H1 (cell line): ENCODE results near the gene ADARB2. TPM values are rescaled to one million over a fixed set of nuclear protein-coding genes. Genes with fewer than 3 reads are reported as not detected.

Source experiments
- CTCF ChIA-PET: fragments of 300-600 bp; sonication (Branson Sonifier 250); formaldehyde crosslinking; loops from one replicate; lab custom pipeline; 2021; ENCODE audit not compliant: partially characterized antibody; lab: Charles Lee
- POLR2A ChIA-PET: fragments of 300-600 bp; sonication (Branson Sonifier 250); formaldehyde crosslinking; loops from one replicate; lab custom pipeline; 2021; ENCODE audit warnings: inconsistent platforms; ENCODE audit not compliant: partially characterized antibody; lab: Charles Lee
- DNase-seq, 2 experiments: peaks; one replicate each; pipeline versions ENCODE4 v3.0.0 to v3.0.0-alpha.2; 2010 to 2022; ENCODE audit warnings: low spot score in 2 of 2, low read depth in 1 of 2, mixed read lengths in 1 of 2
- FAIRE-seq: peaks from 2 replicates; lab custom pipeline; 2011; peaks lifted over from hg19 to GRCh38; lab: Jason Lieb, UNC
- H2AFZ ChIP-seq: 2 replicates; pipeline ENCODE4 v1.8.1; 2012; ENCODE audit warnings: low read length, inconsistent platforms
- H2AK5ac ChIP-seq: 2 replicates; pipeline ENCODE4 v1.6.1; 2013; ENCODE audit warnings: low read depth, low read length
- H2BK120ac ChIP-seq: replicated peaks from 2 replicates; pipeline ENCODE3; 2013; ENCODE audit warnings: low read depth, low read length, inconsistent platforms
- H2BK12ac ChIP-seq: 2 replicates; pipeline ENCODE4 v1.6.1; 2013; ENCODE audit warnings: low read depth, low read length
- H2BK15ac ChIP-seq: 2 replicates; pipeline ENCODE4 v1.6.1; 2013; ENCODE audit warnings: low read length
- H2BK20ac ChIP-seq: 2 replicates; pipeline ENCODE4 v1.6.1; 2013; ENCODE audit warnings: low read length
- H2BK5ac ChIP-seq: 2 replicates; pipeline ENCODE4 v1.6.1; 2013; ENCODE audit warnings: low read depth, low read length
- H3K14ac ChIP-seq: 2 replicates; pipeline ENCODE4 v1.6.1; 2013; ENCODE audit warnings: inconsistent platforms; ENCODE audit not compliant: insufficient read length
- H3K18ac ChIP-seq: 2 replicates; pipeline ENCODE4 v1.6.1; 2013; ENCODE audit warnings: low read length; ENCODE audit errors: extremely low read depth
- H3K23ac ChIP-seq: 2 replicates; pipeline ENCODE4 v1.6.1; 2013; ENCODE audit warnings: inconsistent platforms; ENCODE audit not compliant: insufficient read length
- H3K23me2 ChIP-seq: 2 replicates; pipeline ENCODE4 v1.6.1; 2013; ENCODE audit warnings: low read depth, low read length
- H3K27ac ChIP-seq: 2 replicates; pipeline ENCODE4 v1.6.1; 2011; ENCODE audit warnings: low read depth, low read length, inconsistent platforms
- H3K27me3 ChIP-seq, 4 experiments: replicated peaks in 1 of 4; 1 replicate in 1 of 4; 2 replicates in 3 of 4; pipeline versions ENCODE4 v1.6.1 to v1.8.1; 2011 to 2013; ENCODE audit warnings: low read length in 3 of 4, mild to moderate bottlenecking in 3 of 4, inconsistent platforms in 2 of 4, mixed read lengths in 2 of 4, moderate library complexity in 1 of 4; ENCODE audit not compliant: control insufficient read depth in 3 of 4, insufficient read depth in 3 of 4; ENCODE audit errors: extremely low read depth in 1 of 4
- H3K36me3 ChIP-seq, 4 experiments: 2 replicates each; pipeline versions ENCODE4 v1.6.1 to v1.8.1; 2011 to 2013; ENCODE audit warnings: mild to moderate bottlenecking in 4 of 4, low read length in 3 of 4, moderate library complexity in 2 of 4, control low read depth in 1 of 4, inconsistent platforms in 1 of 4; ENCODE audit not compliant: insufficient read depth in 4 of 4, control insufficient read depth in 2 of 4
- H3K4ac ChIP-seq: replicated peaks from 2 replicates; pipeline ENCODE3; 2013; ENCODE audit warnings: low read length, low read depth, mixed read lengths, inconsistent platforms; ENCODE audit not compliant: insufficient read length
- H3K4me1 ChIP-seq, 4 experiments: replicated peaks in 1 of 4; 1 replicate in 1 of 4; 2 replicates in 3 of 4; pipeline versions ENCODE4 v1.6.1 to v1.8.1; 2011 to 2013; ENCODE audit warnings: low read length in 3 of 4, inconsistent platforms in 2 of 4, mixed read lengths in 1 of 4; ENCODE audit not compliant: insufficient read depth in 4 of 4, control insufficient read depth in 3 of 4
- H3K4me2 ChIP-seq, 2 experiments: 2 replicates each; pipeline versions ENCODE4 v1.6.1 to v1.8.1; 2011 to 2013; ENCODE audit warnings: low read depth in 2 of 2, low read length in 2 of 2, control low read depth in 1 of 2, inconsistent platforms in 1 of 2, mild to moderate bottlenecking in 1 of 2; ENCODE audit not compliant: insufficient read depth in 1 of 2
- H3K4me3 ChIP-seq, 4 experiments: fragments of 200-600, 300-600 bp in 1 of 4; sonication (generic), shearing (Covaris generic), sonication (Bioruptor Twin) in 1 of 4; 2 replicates each; pipeline versions ENCODE4 v1.5.1 to v1.8.1; 2011 to 2016; ENCODE audit warnings: low read length in 4 of 4, low read depth in 3 of 4, control low read depth in 2 of 4, inconsistent platforms in 2 of 4, mild to moderate bottlenecking in 2 of 4, mixed read lengths in 1 of 4, moderate library complexity in 1 of 4; ENCODE audit not compliant: insufficient read depth in 2 of 4; ENCODE audit errors: extremely low read depth in 1 of 4
- H3K56ac ChIP-seq: replicated peaks from 2 replicates; pipeline ENCODE3; 2013; ENCODE audit warnings: low read depth, mild to moderate bottlenecking, mixed read lengths, low read length, inconsistent platforms; ENCODE audit not compliant: insufficient read length
- H3K79me1 ChIP-seq: 2 replicates; pipeline ENCODE4 v1.6.1; 2013; ENCODE audit warnings: low read depth, low read length, control low read depth
- H3K79me2 ChIP-seq, 2 experiments: 2 replicates each; pipeline versions ENCODE4 v1.6.1 to v1.8.1; 2012 to 2013; ENCODE audit warnings: low read length in 2 of 2, mild to moderate bottlenecking in 2 of 2, inconsistent platforms in 1 of 2; ENCODE audit not compliant: insufficient read depth in 2 of 2, control insufficient read depth in 1 of 2
- H3K9ac ChIP-seq, 4 experiments: replicated peaks in 1 of 4; 1 replicate in 1 of 4; 2 replicates in 3 of 4; pipeline versions ENCODE4 v1.6.1 to v1.8.1; 2011 to 2013; ENCODE audit warnings: low read depth in 3 of 4, low read length in 3 of 4, control low read depth in 2 of 4, mild to moderate bottlenecking in 2 of 4, moderate library complexity in 2 of 4, inconsistent platforms in 1 of 4; ENCODE audit errors: extremely low read depth in 1 of 4
- H3K9me3 ChIP-seq, 2 experiments: 2 replicates each; pipeline versions ENCODE4 v1.6.1 to v1.8.1; 2012 to 2013; ENCODE audit warnings: mild to moderate bottlenecking in 2 of 2, moderate library complexity in 2 of 2, control low read depth in 1 of 2, inconsistent platforms in 1 of 2, low read depth in 1 of 2, low read length in 1 of 2, mixed read lengths in 1 of 2; ENCODE audit not compliant: insufficient read depth in 2 of 2
- H4K20me1 ChIP-seq, 2 experiments: replicated peaks in 1 of 2; 2 replicates each; pipeline versions ENCODE3 to v1.8.1; 2011 to 2013; ENCODE audit warnings: inconsistent platforms in 2 of 2, low read length in 2 of 2, mild to moderate bottlenecking in 1 of 2; ENCODE audit not compliant: insufficient read depth in 2 of 2, control insufficient read depth in 1 of 2
- H4K5ac ChIP-seq: 2 replicates; pipeline ENCODE4 v1.6.1; 2013; ENCODE audit warnings: low read length, low read depth, mixed read lengths, inconsistent platforms; ENCODE audit not compliant: insufficient read length
- H4K8ac ChIP-seq: 2 replicates; pipeline ENCODE4 v1.8.0; 2013; ENCODE audit warnings: mild to moderate bottlenecking, moderate library complexity, low read length, inconsistent platforms; ENCODE audit not compliant: insufficient read depth; ENCODE audit errors: extremely low read depth
- H4K91ac ChIP-seq: replicated peaks from 2 replicates; pipeline ENCODE3; 2013; ENCODE audit warnings: low read length, mixed read lengths, inconsistent platforms; ENCODE audit not compliant: insufficient read length
- CTBP2 ChIP-seq: IDR thresholded peaks from 2 replicates; pipeline ENCODE4 v1.7.0; 2011; ENCODE audit warnings: borderline replicate concordance, mild to moderate bottlenecking, moderate library complexity, mixed read lengths, low read length; ENCODE audit not compliant: insufficient read depth, insufficient read length
- YY1 ChIP-seq: IDR thresholded peaks from 2 replicates; pipeline ENCODE4 v1.6.1; 2011; ENCODE audit warnings: low read depth, mild to moderate bottlenecking, low read length
- WGBS, 2 experiments: shearing (Covaris generic) in 1 of 2; methylation state at CpG; one replicate each; pipeline versions ENCODE4 v1.1.6 to v1.1.7; 2013 to 2015; ENCODE audit warnings: low lambda C conversion rate in 2 of 2, mixed read lengths in 2 of 2, inconsistent platforms in 1 of 2, low coverage in 1 of 2, missing lambda C conversion rate in 1 of 2; ENCODE audit not compliant: insufficient replicate concordance in 2 of 2, insufficient coverage in 1 of 2, insufficient read length in 1 of 2; ENCODE audit errors: extremely low coverage in 1 of 2, missing lambda C conversion rate in 1 of 2; 5-methylcytosine and 5-hydroxymethylcytosine counted together
- polyA plus RNA-seq, 7 experiments: library from polyadenylated mRNA; depleted of rRNA in 3 of 7; stranded (reverse) in 5 of 7; unstranded in 2 of 7; fragments of >200 nt in 5 of 7; fragments of 200-250 nt in 2 of 7; gene quantifications; 1 replicate in 5 of 7; 2 replicates in 1 of 7; 4 replicates in 1 of 7; pipeline versions ENCODE4 v1.2.1 to v1.2.3, GENCODE V29; 2011 to 2013; ENCODE audit warnings: missing spikeins in 2 of 7, mixed read lengths in 2 of 7
- total RNA-seq: library from RNA; stranded (reverse); fragmentation: NEBNext Ultra II Directional; extraction: Animal tissue kit (Norgen Biotek cat#: 25700); gene quantifications from 2 replicates; pipeline ENCODE4 v1.2.1, GENCODE V29; 2021

The ADARB2 gene
- total and polyA plus RNA-seq, 2 of the 8 experiments (the other 6 are each of a cell fraction or from before 2014, with no cell fraction given): 2.2 to 2.8 TPM

DNA sequence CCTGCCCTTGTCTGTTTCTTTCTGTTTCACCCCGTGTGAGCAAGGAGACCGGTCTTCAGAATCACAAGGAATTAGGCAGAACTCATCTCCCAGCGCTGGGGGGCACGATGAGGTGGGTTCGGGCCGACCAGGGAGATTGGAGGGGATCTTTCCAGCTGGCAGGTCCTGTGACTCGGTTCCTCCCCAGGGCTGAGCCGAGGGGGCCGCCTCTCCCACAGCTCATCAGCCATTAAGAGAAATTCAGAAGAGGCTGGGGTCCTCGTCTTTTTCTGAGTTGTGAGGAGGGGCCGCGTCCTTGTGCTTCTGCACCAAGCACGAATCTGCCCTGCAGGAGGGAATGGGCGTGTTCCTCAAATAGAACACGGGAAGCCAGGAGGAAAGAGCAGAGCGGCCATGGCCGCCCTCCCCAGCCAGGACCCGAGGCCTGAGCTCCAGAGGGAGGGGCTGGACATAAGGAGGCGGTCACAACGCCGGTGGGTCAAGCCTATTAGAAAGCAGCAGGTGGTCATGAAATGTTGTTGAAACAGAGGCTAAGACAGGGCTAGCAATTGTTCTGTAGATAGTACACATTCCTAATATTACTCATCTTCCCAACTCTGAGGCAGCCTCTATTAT is 125.3 kb downstream of the ADARB2 start:
- Histone ChIP-seq H2BK15ac (no peak overlapping the region), H3K4ac (no peak overlapping the region), H3K27ac (no peak overlapping the region), H2BK120ac (no peak overlapping the region), H3K14ac (no peak overlapping the region), H3K23ac (no peak overlapping the region), H3K4me1 (peaks cover 0 to 14% (median 5%) of the 10 kb centered on the region in 4 experiments; a peak in 4 of 7 replicates), H2BK12ac (no peak overlapping the region), H3K79me1 (no peaks in the 10 kb centered on the region), H3K9ac (no peak overlapping the region), H2BK5ac (no peak overlapping the region), H2BK20ac (no peak overlapping the region), H2AFZ (no peak overlapping the region), H4K8ac (no peak overlapping the region), H4K91ac (no peak overlapping the region), H3K4me2 (no peak overlapping the region), H3K79me2 (no peaks in the 10 kb centered on the region), H4K5ac (no peak overlapping the region), H3K36me3 (no peaks in the 10 kb centered on the region), H3K23me2 (no peaks in the 10 kb centered on the region; the same call in 1 of the 2 replicates), H3K56ac (no peak overlapping the region), H3K9me3 (no peaks in the 10 kb centered on the region), H3K18ac (no peak overlapping the region), H4K20me1 (no peaks in the 10 kb centered on the region), H2AK5ac (no peak overlapping the region), H3K27me3 (peaks cover 0 to 6% (median 4%) of the 10 kb centered on the region in 4 experiments; a peak in 4 of 7 replicates), H3K4me3 (no peak overlapping the region)
- WGBS, 2 experiments: 78% methylated on average over 18 of the region's 21 CpGs; no CpG with 5 or more reads in 1 of the 2 experiments
- no peak for DNase-seq
- ChIA-PET CTCF (interaction anchor here (0.6 to 1.7 kb wide), 8 partner anchors 11 to 242 kb away, joined by 3 to 6 read pairs (median 4); no protein-coding TSS in a partner anchor), POLR2A (no interaction called here)
- TF ChIP-seq CTBP2 (no peak), YY1 (peak; percentile 81; the same call in 1 of the 2 replicates)
- no peak for FAIRE-seq
